Measurements from ENCODE around the gene MAZ.
A peak's percentile ranks its signal among the peaks of the same experiment; 100 is the strongest.

Gene MAZ

GRCh38 chr16:29837841-29838240 lies 31.5 kb downstream of the MAZ start:
- H3K4me3 ChIP-seq (ENCODE audit: low read depth, low read length) = no peak overlapping the region
- TF ChIP-seq POLR2A (IDR thresholded peaks at IDR 0.05; ENCODE audit: extremely low read depth, insufficient read length) = no peak
- no peak for TF ChIP-seq CTCF (IDR thresholded peaks at IDR 0.05; ENCODE audit: low read depth, low read length)
- TF ChIP-seq MAX (IDR thresholded peaks at IDR 0.05; ENCODE audit: low read depth, low read length) = no peak
- no peak for TF ChIP-seq MYC (IDR thresholded peaks at IDR 0.05; ENCODE audit: low read depth, low read length)
- DNase-seq (ENCODE audit: low read depth) = no peak

GRCh38 chr16:29839822-29840221 lies 33.5 kb downstream of the MAZ start:
- DNase-seq (ENCODE audit: low read depth) = no peak
- H3K4me3 ChIP-seq (ENCODE audit: low read depth, low read length) = no peak overlapping the region
- TF ChIP-seq MYC (IDR thresholded peaks at IDR 0.05; ENCODE audit: low read depth, low read length) = no peak
- no peak for TF ChIP-seq CTCF (IDR thresholded peaks at IDR 0.05; ENCODE audit: low read depth, low read length)
- no peak for TF ChIP-seq POLR2A (IDR thresholded peaks at IDR 0.05; ENCODE audit: extremely low read depth, insufficient read length)
- no peak for TF ChIP-seq MAX (IDR thresholded peaks at IDR 0.05; ENCODE audit: low read depth, low read length)

- no peak overlapping the region for H3K4me3 ChIP-seq (ENCODE audit: low read depth, low read length)
- TF ChIP-seq MYC (IDR thresholded peaks at IDR 0.05; ENCODE audit: low read depth, low read length) = no peak
- TF ChIP-seq MAX (IDR thresholded peaks at IDR 0.05; ENCODE audit: low read depth, low read length) = no peak
- no peak for TF ChIP-seq POLR2A (IDR thresholded peaks at IDR 0.05; ENCODE audit: extremely low read depth, insufficient read length)
- TF ChIP-seq CTCF (IDR thresholded peaks at IDR 0.05; ENCODE audit: low read depth, low read length) = no peak
Measured at GRCh38 chr16:29840240-29840639, 33.9 kb downstream of the MAZ start.

GRCh38 chr16:29841631-29842030 lies 35.3 kb downstream of the MAZ start:
- DNase-seq (ENCODE audit: low read depth) = no peak
- H3K4me3 ChIP-seq (ENCODE audit: low read depth, low read length) = no peak overlapping the region
- no peak for TF ChIP-seq MAX (IDR thresholded peaks at IDR 0.05; ENCODE audit: low read depth, low read length)
- TF ChIP-seq CTCF (IDR thresholded peaks at IDR 0.05; ENCODE audit: low read depth, low read length) = no peak
- TF ChIP-seq MYC (IDR thresholded peaks at IDR 0.05; ENCODE audit: low read depth, low read length) = no peak
- TF ChIP-seq POLR2A (IDR thresholded peaks at IDR 0.05; ENCODE audit: extremely low read depth, insufficient read length) = no peak

More at GRCh38 chr16:29840240-29840639, 33.9 kb downstream of the MAZ start:
- DNase-seq (ENCODE audit: low read depth) = no peak

GRCh38 chr16:29842732-29843346 lies 36.5 kb downstream of the MAZ start:
- no peak overlapping the region for H3K4me3 ChIP-seq (ENCODE audit: low read depth, low read length)
- DNase-seq (ENCODE audit: low read depth) = no peak
- TF ChIP-seq MYC (IDR thresholded peaks at IDR 0.05; ENCODE audit: low read depth, low read length) (no peak), POLR2A (IDR thresholded peaks at IDR 0.05; ENCODE audit: extremely low read depth, insufficient read length) (no peak), CTCF (IDR thresholded peaks at IDR 0.05; ENCODE audit: low read depth, low read length) (peak; percentile 14)

- no peak for TF ChIP-seq MYC (IDR thresholded peaks at IDR 0.05; ENCODE audit: low read depth, low read length)
- no peak for TF ChIP-seq POLR2A (IDR thresholded peaks at IDR 0.05; ENCODE audit: extremely low read depth, insufficient read length)
- TF ChIP-seq CTCF (IDR thresholded peaks at IDR 0.05; ENCODE audit: low read depth, low read length) = no peak
- no peak for TF ChIP-seq MAX (IDR thresholded peaks at IDR 0.05; ENCODE audit: low read depth, low read length)
- no peak overlapping the region for H3K4me3 ChIP-seq (ENCODE audit: low read depth, low read length)
- no peak for DNase-seq (ENCODE audit: low read depth)
Measured at GRCh38 chr16:29843931-29844330, 37.6 kb downstream of the MAZ start.

All from NB4 (cell line).